Measurements from ENCODE around the gene CDKN1C. TPM values are rescaled to one million over a fixed set of nuclear protein-coding genes. Genes with fewer than 3 reads are reported as not detected.
"Not testable (repeated sequence)": the region's sequence is repeated elsewhere in the genome, so short reads cannot be mapped to it uniquely, and the experiment has no call there.

The CDKN1C gene
- polyA plus RNA-seq, 1 donor: 213 TPM

DNA sequence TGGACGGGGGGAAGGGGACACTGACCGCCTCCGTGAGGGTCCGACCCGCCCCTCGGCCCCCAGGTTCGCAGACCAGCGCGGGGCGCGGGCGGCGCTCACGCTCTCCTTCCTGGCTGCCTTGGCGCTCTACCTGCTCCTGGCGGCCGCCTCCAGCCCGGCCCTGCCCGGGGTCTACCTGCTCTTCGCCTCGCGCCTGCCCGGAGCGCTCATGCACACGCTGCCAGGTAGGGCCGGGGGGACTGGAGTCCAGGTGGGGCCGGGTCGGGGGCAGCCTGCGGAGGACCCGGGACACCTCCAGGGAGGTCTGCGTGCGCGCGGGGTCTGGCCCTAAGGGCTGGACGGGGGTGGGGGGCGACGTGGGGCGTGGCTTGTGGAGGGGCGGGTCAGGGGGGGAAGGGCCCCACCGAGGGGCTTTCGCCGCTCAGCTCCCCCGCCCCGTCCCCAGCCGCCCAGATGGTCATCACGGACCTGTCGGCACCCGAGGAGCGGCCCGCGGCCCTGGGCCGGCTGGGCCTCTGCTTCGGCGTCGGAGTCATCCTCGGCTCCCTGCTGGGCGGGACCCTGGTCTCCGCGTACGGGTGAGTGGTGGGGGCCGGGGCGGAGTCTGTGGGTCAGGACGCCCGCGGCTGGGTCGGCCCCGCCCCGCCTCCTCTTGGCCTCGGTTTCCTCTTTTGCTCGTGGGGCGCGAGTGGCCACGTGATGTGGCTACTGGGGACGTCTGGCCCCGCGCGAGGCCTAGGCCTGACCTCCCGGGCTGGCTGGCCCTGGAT, 23.7 kb upstream of the CDKN1C start:
- DNase-seq (ENCODE audit: low read depth): no peak

DNA sequence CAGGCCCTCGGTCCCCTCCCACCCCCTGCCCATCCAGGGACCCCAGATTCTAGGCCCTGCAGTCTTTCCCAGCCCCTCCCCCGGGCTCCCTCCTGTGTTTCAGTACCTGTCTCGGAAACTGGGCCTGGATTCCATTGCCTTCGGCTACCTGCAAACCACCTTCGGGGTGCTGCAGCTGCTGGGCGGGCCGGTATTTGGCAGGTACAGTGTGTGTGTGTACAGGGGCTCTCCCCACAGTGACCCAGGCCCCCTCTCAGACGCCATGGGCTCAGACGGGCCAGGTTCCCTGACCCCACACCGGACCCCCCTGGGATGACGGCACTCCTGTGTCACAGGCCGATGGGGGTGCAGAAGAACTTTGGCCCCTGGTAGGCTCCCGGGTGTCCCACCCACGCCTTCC, 22.6 kb upstream of the CDKN1C start:
- no peak for DNase-seq (ENCODE audit: low read depth)

DNA sequence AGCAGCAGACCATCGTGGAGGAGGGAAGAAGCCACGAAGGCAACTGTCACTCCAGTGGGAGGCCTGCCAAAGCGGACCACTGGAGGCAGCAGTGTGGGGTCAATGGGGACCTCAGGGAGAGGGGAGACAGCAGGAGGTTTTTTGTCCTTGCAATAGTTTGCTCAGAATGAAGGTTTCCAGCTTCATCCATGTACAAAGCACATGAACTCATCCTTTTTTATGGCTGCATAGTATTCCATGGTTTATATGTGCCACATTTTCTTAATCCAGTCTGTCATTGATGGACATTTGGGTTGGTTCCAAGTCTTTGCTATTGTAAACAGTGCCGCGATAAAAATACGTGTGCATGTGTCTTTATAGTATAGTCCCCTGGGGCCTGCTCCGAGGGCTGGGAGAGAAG, 19.7 kb upstream of the CDKN1C start:
- DNase-seq (ENCODE audit: low read depth): not testable (repeated sequence)

DNA sequence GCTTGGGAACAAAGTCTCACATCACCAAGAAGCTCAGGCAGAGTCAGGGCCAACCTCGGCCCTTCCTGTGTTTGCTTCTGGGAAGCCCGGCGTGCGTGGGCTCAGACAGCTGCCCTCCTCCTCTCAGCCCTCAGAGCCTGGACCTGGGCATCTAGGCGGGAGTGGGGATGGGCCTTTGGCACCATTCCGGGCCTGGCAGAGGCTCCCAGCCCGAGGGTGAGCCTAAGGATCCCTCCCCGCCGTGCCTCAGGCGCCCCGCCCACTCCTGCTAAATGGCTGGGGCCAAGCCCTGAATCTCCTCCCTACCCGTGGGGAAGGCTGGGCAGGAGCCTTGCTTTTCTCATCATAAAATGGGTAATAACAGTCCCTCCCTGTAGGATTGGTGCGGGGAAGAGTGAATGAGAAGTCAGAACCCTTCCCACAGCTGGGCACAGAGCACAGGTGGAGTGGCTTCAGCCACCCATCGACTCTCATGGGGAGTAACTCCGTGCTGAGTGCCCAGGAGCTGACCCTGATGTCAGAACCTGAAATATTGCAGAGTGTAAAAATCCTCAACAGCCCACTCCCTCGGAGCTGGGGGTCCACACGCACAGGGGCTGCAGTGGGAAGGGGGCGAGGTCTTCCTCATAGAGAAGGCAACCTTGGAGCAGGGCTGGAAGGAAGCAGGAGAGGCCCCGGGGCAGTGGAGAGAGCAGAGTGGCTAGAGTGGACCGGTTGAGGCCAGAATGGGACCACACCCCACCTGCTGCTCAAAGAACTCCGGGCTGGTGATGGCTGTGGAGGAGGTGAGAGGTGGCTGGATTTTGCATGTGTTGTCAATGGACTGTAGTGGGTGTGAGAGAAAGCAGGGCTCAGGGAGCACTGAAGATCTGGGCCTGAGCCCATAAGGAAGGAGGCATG, 18.8 kb upstream of the CDKN1C start:
- no peak for DNase-seq (ENCODE audit: low read depth)

DNA sequence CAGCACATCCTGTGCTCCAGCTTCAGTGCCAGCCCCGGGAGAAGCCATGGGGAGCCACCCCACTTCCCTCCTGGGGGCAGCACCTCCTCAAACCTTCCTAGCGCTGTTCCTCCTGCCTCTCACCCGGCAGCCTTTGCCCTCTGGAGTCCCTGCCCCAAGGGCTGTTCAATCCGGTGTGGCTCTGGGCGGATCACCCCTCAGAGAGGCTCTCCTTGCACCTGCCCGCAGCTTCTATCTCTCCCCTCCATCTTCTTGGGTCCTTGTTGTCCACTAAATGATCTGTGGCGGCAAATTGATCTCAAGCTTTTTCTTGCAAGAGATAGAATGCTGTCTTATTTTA, 18.1 kb upstream of the CDKN1C start:
- no peak for DNase-seq (ENCODE audit: low read depth)

DNA sequence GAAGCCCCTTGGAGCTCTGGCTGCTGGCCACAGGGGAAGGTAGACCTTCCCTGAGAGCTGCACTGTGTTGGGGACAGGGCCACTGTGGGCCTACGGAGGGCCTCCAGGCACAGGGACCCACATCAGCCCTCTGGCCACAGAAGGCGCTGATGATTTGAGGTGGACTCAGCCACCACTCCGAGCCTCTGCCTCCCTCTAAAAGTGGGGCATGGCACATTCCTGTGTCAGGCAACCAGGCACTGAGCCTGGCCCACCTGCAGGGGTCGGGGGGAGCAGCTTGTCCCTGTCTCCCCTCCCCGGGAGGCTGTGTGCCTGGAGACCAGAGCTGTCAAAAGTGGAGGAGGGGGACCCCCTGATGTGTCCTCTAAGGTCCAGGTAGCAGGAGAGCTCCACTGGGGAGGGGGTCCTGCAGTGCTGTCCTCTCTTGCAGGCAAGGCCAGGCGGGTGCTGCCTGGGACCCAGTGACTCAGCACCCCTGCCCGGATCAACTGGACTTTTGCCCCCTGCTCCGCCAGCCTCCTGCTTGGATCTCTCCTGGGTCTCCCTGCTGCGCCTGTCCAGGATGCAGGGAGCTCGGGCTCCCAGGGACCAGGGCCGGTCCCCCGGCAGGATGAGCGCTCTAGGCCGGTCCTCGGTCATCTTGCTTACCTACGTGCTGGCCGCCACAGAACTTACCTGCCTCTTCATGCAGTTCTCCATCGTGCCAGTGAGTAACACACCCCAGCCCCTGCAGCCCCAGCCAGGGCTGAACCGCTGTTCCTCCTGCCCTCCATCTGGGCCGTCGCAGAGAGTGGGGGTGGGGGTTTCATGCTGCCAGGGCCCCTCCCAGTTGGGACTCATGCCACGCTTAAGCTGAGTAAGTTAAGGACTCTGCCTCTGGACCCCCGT, 17.5 kb upstream of the CDKN1C start:
- no peak for DNase-seq (ENCODE audit: low read depth)

DNA sequence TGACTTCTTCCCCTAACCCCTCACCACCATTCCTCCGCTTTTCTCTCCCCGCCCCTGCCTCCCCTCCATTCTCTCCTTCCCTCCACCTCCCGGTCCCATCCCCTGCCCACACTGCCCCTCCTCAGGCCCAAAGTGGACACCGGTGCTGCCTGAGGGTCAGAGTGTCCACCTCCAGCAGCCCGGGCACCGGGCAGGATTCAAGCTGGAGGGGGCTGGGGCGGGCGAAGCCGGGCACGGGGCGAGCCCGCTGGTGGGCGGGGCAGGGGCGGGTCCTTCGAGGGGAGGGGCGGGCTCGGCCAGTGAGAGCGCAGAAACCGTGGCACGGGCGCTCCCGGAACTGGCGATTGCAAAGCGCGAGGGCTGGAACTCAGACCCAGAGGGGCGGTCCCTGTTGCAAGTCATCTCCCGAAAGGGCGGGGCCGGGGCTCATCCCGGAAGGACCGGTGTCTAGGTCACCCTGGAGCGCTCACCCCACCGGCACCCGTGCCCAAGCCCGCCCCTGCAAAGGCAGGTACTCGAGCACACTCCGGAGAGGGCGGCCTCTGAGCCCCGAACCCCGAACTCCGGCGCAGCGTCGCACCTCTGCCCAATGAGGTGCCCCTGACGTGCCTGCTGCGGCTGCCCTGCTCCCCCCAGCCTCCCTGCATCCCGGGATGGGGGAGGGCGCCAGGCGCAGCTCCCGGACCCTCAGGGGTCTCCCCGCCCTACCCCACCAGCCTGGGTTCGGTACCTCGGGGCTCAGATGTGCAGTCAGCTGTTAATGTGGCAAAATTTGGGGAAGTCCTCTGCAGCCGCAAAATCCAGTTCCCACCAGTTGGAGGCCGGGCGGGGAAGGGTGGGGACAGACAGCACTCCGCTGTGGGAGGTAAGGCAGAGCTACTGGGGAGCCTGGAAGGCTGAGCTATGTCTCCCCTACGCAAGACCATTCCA, 16.5 kb upstream of the CDKN1C start:
- peak; percentile 52 for DNase-seq (ENCODE audit: low read depth)

DNA sequence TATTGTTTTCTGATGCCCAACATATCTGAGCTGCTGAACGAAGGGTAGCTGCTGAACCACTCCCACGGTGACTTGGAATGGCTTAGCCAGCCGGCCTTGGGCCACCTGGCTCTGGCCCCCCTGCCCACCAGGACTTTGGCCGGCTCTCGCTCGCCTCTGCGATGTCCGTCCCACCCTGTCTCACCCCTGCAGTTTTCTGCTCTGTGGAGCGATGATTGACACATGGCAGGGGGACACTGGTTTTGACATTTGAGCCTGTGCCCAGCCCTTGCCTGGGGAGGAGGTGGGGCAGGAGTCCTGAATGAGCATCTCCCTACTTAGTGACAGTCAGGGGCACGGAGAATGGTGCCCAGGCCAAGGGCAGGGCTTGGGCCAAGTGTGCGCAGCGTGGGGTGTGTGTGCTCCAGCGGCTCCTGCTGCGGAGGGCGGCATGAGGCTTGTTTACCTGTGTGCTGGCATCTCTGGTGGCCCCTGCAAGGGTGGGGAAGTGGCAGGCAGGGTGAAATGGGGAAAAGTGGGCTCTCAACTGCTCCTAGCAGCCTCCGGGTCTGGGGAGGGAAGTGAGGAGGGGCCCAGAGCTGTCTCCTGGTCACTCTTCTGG, 15.7 kb upstream of the CDKN1C start:
- no peak for DNase-seq (ENCODE audit: low read depth)

DNA sequence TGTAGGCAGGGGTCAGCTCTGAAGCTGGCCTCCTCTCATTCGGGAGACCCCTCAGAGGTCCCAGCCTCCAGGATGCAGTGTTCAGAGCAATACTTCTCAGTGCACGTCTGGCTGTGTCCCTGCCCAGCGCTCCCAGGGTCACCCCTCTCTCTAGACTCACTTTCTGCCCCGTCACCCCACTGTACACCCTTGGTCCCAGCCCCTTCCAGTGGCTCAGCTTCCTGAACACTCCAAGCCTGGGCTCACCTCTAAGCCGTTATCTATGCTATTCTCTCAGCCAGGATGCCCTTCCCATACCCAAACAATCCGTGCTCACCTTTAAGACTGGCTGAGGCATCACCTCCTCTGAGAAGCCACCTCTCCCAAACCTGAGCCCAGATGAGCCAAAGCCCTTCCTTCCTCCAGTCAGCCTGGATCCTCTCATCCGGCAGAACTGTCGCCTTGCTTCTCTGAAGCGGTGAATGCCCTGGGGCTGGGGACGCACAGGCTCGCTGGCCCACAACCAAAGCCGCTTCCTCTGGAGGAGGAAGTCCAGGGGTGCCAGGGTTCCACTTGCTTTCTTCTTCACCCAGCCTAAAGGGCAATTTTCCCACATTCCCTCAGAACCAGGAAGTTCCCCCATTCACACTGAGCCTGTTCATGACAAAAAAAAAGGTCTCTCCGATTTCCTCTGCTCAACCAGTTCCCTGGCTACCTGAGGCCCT, 13.7 kb upstream of the CDKN1C start:
- no peak for DNase-seq (ENCODE audit: low read depth)

DNA sequence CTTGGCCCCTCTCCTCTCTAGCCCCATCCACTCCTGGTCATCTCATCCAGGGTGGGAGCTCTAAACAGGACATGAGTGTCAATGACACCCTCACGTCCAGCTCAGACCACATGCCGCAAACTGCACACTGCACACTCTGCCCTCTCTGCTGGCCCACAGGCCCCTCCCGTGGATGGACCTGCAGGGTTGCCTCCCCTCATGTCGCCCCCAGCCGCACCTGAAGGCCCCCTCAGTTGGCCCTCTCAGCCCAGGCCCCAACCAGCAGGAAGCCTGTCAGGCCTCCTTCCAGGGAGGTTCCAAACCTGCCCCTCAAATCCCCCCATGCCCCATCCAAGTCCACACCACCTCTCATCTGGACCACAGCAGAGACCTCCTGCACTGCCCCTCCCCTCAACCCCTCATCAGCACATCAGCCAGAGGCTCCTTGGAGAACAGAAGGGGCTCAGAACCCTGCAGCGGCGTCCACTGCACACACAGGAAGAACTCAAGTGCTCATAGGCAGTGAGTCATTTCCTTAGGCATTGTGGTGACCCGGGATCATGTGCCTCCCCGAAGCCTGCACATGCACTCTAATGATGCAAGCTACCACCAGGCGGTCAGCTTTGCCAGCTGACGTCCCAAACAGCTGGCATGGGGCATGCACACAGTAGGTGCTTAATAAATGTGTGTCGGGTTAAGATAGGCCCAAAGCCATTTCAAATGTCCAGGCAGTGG, 12.9 kb upstream of the CDKN1C start:
- DNase-seq (ENCODE audit: low read depth): no peak

DNA sequence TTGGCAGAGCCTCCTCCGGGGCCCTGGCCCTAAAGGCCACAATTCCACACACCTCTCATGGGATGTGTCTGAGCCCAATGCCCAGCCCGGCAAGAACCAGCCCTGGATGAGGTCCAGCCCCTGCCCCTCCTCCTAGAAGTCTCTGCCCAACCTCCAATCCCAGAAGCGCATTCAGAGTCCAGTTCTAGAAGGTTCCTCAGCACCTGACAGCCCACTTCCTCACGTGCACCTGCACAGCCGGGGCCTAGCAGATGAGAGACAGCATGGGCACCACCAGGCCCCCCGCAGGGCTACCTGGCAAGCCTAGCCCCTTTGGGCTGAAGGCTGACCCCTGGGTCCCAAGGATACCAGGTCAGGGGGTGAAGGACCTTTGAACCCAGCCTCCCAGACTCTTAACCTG, 11.5 kb upstream of the CDKN1C start:
- no peak for DNase-seq (ENCODE audit: low read depth)

DNA sequence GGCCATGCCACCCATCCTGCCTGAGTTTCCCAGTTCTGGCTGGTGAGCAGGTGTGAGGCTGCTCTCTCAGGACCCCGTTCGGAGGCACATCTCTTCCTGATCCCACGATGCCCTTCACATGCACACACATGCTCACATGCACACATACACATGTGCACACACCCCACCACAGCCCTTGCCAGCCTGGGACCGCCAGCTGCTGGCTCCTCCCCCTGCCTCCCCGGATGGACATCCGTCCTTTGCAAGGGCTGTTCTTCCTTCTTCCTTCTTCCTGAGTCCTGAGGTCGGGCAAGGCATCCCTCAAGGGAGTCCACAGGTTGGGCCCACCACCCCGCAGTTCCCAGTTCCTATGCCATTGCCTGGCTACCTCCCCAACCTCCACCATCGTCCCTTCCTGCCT, 10.5 kb upstream of the CDKN1C start:
- DNase-seq (ENCODE audit: low read depth): no peak

DNA sequence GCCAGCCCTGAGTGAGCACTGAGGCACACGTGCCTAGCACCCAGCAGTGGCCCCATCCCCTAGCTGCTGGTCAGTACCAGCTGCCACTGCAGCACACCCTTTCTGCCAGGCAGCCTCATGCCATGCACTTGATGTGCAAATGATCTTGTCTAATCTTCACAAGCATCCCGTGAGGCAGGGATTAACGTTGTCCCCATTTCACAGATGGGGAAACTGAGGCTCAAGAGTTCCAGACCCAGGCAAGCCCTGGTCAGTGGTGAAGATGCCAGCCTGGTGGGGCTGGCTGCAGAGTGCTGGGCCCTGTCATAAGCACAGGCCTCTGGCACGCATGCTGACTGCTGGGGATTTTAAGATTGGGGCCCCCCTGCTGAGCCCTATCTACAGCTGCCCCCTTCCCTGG, 8.4 kb upstream of the CDKN1C start:
- DNase-seq (ENCODE audit: low read depth): no peak

DNA sequence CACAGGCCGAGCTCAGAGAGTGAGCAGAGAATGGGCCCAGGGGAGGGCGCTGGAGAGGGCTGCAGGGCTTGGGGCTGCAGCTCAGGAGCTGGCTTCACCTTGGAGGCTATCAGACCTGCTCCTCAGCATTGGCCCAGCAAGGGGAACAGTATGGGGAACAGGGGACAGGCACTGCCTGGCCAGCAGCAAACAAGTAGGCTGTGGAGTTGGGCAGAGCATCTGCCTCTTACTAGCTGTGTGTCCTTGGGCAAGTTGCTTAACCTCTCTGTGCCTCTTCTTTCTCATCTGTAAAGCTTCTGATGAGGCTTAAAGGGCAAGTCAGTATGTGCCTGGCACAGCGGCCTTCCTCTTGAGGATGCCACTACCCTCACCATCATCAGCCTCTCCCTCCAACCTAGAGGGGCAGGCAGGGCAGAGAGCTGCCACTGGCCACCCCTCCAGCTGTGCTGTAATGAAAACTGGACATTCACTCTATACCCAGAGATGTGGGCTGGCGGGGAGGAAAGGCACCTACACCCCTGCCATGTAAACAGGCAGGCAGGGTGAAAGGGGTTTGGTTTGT, 7.5 kb upstream of the CDKN1C start:
- no peak for DNase-seq (ENCODE audit: low read depth)

DNA sequence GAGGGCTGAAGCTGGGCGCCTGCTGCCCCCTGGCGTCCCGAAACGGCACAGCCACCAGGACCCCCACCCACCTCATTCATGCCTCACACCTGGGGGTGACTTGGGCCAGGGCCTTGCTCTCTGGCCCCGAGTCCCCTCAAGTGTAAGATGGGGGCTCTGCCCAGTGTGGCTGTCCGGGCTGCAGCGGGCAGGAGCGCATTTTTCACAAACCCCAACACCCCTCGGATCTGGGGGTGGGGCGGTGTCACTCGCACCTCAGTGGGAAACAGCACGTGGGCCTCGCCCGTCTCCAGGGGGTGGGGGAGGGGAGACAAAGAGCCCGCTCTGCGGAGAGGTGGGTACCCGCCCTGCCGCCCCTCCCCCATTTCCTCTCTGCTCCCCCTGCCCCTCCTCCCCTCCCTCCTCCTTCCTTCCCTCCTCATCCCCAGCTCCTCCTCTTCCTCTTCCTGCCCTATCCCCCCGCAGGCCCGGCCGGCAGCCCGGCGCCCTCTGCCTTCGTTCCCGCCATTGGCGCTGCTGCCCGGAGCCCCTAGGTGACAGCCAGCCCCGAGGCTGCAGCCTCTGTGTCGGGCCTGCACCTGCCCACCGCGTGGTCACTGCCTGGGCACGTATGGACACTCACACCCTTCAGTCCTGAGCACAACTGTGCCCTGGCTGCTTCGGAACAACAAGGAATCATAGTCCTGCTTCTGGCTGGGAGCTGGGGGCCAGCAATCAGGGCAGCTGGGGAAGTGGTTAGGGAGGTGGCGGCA, 6.8 kb upstream of the CDKN1C start:
- no peak for DNase-seq (ENCODE audit: low read depth)

DNA sequence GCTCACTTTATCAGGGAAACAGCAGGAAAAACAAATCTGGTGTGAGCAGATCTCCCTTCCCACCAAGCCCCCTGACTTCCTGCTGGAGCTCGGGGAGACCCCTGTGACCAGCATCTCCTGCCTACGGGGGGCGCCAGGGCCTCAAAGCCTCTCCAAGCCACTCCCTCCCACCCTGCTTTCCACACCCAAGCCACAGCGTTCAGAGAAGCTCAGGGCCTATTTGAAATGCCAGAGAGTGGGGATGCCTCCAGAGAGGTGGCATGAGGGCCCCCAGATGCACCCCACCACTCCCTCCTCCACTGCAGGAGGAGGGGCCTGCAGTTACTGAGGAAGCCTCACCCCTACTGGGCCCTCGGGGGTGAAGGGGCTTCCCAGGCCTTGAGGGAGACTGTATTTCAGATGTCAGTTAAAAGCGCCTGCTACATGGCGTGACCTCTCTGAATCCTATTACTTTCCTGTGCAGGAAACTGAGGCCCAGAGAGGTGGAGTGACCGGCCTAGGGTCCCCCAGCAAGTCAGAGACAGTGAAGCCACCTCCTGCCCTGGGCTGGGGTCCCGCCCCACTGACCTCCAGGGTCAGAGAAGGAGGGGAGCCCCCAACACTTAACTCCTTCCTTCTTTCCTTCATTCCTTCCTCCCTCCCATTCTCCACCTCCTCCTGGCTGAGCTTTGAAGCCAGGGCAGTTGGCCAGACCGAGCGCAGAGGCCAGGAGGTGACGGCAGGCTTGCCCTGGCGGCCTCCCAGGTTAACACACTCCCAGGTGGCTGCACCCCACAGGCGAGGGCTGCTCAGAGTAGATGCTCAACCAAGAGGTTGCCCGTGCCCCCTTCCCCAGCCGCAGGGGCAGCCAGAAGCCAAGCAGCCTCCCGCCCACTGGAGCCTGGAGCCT, 6.0 kb upstream of the CDKN1C start:
- no peak for DNase-seq (ENCODE audit: low read depth)
